CD4-positive, alpha-beta T cell treated with Interleukin-6 for 4 hours (primary cell): Measurements from ENCODE around the gene SDF2.
"Not testable (repeated sequence)": the region's sequence is repeated elsewhere in the genome, so short reads cannot be mapped to it uniquely, and the experiment has no call there.

Source experiments
- DNase-seq: peaks from one replicate; pipeline ENCODE4 v3.0.0-alpha.2; 2020; ENCODE audit warnings: mixed read lengths

SDF2 gene

DNA sequence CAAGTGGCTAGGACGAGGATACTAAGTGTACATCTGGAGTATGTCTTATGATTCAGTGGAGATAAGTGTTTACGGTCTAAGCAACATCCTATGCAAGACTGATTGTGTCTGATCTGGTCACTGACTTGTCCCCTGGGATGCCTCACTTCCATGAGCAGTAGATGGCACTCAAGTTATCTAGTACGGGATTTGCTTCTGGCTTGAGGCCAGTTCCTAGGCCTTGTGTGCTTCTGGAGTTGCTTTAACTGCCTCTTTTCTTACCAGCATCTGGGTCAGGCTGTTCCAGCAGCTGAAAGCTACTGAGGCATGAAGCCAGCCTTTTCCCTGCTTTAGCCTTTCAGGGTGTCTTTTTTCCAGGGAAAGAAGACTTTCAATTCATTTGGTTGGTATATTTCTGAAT is 23.3 kb upstream of the SDF2 start:
- no peak for DNase-seq

DNA sequence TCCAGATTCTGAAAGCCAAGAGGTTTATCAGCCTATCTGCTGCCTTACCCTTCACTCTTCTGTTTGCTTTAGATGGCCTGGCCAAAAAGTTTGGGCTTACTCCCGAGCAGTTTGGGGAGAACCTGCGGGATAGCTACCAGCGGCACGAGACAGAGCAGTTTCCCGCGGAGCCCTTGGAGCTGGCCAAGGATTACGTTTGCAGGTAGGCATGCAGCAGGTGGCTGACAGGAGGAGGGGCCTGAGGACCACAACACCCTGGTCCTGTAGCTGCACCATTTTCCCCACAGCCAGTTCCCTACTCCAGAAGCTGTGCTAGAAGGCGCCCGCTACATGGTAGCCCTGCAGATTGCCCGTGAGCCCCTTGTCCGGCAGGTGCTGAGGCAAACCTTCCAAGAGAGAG is 20.9 kb upstream of the SDF2 start:
- DNase-seq: no peak

DNA sequence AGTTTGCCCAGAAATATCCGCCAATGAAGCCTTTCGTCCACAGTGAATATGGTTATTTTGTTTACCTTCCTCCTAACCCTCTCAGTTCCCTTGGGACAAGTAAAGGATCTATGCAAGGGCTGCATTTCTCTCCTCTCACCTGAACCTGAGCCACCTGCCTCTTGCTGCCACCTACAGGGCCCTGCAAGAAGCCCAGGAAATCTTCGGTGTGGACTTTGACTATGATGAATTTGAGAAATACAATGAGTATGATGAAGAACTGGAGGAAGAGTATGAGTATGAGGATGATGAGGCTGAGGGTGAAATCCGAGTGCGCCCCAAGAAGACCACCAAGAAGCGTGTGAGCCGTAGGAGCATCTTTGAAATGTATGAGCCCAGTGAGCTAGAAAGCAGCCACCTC is 14.3 kb upstream of the SDF2 start:
- DNase-seq: peak; percentile 7

DNA sequence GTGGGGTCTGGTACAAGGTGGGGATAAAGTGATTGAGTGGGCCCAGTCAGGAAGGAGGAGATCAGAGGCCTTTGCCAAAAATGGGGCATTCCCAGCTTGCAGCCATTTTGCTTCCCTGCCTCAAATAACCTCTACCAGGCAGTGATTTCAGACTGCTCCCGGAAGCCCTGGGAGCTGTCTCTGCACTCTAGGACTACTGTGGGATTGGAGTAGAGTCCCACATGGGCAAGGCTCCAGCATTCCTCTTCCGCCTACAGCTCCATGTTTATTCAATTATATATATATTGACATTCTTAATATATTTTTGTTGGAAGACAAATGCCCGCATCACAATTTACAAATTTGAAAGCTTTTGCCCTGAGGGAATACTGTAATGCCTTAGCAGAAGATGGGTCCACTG is 13.8 kb upstream of the SDF2 start:
- DNase-seq: no peak

DNA sequence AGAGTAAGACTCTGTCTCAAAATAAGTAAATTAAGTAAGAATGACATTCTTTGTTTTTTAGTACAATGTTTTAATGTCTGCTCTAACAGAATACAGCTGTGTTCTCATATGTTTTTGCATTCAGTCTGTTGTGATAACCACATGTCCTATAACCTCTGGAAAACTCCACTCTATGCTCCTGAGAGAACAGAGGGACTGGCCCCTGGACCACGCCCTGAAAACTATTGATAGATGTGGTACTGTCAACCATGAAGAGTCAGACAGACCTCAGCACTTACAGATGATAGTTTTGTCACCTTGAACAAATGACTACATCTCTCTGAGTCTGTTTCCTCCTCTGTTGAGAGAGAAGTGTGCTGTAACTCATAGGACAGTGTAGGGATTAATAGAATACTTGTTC is 8.2 kb upstream of the SDF2 start:
- no peak for DNase-seq

DNA sequence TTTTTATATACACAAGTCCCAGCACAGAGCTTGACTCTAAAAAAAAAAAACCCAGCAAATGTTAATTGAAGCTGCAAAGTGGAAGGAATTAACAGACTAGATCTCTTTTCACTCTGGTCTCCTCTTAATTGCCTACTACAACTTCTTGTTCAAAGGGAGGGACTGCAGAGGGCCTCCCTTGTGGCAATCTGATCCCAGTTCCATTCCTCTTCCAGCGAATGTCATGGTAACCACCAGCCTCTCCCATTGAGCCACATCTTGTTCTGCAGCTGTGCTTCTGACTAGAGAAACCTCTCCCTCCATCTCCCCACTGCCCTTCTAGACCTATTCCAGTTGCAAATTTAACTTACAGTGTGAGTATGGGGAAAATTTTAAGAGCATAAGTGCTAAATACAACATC is 6.2 kb upstream of the SDF2 start:
- no peak for DNase-seq

DNA sequence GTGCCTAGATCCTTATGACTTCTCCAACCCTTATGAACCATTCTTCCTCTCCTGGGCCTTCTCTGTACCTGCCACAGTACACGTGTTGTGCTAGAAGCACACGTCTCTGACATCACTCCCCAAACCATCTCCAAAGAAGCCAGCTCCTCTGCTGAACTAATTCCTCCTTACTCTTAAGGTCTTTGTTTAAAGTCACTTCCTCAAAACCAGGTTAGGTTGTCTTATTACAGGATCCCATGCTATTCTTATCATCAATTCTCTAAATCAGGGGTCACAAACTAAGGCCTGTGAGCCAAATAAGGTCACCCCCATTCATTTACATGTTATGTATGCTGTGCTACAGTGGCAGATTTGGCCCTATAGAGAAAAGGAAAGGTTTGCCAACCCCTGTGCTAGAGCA is 4.3 kb upstream of the SDF2 start:
- DNase-seq: no peak

DNA sequence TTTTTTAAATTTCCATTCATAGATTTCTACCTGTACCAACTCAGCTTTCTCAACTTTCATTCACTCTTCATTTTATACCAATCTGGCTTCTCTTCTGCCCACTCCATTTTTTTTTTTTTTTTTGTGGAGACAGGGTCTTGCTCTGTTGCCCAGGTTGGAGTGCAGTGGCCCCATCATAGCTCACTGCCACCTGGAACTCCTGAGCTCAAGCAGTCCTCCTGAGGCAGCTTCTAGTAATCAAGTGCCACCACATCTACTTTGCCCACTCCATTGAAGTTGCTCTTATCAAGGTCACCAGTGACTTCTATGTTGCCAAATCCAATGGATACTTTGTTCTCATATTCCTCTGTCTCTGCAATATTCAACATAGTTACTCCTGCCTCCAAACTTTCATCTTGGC is 2.0 kb upstream of the SDF2 start:
- DNase-seq: no peak

DNA sequence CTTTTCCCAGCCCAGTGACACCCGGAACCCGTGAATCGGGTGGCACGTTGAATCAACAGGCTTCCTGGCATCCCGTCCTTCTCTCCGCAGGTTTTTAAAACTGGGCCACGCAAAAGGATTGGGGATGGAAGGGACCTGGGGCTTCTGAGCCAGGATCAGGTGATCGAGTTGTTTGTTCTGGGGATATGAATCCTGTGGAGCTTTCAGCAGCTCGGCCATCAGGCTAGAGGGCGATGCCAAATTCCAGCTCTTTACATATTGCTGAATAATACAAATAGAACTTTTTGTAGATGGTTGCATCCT is 772 bp upstream of the SDF2 start:
- DNase-seq: no peak

DNA sequence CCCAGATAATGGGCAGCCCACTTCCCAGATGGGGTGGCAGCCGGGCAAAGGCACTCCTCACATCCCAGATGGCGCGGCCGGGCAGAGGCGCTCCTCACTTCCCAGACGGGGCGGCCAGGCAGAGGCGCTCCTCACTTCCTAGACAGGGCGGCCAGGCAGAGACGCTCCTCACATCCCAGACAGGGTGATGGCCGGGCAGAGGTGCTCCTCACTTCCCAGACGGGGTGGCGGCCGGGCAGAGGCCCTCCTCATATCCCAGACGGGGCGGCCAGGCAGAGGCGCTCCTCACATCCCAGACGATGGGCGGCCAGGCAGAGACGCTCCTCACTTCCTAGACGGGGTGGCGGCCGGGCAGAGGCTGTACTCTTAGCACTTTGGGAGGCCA is 2.2 kb downstream of the SDF2 start:
- DNase-seq: not testable (repeated sequence)

DNA sequence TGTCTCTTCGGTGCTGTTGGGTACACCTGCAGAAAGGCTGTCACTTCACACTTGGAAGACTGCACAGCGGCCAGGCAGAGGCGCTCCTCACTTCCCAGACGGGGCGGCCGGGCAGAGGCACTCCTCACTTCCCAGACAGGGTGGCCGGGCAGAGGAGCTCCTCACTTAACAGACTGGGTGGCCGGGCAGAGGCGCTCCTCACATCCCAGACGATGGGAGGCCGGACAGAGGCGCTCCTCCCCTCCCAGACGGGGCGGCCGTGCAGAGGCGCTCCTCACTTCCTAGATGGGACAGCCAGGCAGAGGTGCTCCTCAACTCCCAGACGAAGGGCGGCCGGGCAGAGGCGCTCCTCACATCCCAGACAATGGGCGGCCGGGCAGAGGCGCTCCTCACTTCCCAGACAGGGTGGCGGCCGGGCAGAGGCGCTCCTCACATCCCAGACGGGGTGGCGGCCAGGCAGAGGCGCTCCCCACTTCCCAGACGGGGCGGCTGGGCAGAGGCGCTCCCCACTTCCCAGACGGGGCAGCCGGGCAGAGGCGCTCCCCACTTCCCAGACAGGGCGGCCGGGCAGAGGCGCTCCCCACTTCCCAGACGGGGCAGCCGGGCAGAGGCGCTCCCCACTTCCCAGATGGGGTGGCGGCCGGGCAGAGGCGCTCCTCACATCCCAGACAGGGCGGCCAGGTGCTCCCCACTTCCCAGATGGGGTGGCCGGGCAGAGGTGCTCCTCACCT is 2.8 kb downstream of the SDF2 start:
- not testable (repeated sequence) for DNase-seq

DNA sequence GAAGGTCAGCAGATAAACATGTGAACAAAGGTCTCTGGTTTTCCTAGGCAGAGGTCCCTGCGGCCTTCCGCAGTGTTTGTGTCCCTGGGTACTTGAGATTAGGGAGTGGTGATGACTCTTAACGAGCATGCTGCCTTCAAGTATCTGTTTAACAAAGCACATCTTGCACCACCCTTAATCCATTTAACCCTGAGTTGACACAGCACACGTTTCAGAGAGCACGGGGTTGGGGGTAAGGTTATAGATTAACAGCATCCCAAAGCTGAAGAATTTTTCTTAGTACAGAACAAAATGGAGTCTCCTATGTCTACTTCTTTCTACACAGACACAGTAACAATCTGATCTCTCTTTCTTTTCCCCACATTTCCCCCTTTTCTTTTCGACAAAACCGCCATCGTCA is 3.4 kb downstream of the SDF2 start:
- not testable (repeated sequence) for DNase-seq

DNA sequence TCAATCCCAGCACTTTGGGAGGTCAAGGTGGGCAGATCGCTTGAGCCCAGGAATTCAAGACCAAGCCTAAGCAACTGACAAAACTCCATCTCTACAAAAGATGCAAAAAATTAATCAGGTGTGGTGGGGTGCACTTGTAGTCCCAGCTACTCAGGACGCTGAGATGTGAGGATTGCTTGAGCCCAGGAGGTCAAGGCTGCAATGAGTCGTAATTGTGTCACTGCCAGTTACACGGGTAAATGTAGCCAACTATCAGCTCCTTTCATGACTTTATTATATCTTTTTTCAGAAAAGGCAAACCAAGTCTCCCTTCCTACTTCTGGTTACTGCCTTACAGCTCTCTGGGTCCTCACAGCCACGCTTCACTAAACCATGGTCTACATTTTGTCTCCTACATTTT is 4.0 kb downstream of the SDF2 start:
- DNase-seq: no peak

DNA sequence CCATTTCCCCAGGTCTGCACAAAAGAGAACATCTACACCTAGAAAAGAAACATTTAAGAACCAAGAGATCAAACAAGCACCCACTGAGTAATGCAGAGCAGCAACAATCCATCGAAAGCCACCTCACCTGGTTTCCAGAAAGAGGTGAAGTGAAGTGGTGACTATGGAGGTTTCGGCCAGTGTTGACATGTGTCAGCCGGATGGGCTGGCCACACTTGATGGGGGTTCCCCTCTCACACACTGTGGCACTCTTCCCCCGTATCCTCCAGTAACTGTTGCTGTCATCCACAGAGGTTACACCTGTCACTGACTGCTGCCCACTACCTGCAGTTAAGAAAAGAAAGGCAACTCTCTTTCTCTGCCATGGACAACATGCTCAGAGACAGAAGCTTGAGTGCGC is 6.5 kb downstream of the SDF2 start:
- DNase-seq: no peak

DNA sequence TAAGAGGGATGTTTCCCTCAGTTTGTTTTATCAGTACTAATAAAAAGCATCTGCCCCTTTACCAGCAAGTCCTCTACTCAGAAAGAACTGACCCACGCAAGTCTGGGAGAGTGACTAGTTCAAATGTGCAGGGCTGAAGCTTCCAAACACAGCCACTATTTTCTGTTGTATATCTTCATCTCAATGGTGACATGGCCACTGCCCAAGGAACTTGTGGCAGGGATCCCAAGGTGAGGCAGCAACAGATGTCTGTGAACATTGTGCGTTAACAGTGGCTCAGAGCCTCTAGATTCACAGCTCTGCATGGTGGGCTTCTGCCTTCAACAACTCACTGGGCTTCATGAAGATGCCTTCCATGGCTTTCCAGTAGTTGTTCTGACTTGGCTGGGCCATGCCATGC is 13.0 kb downstream of the SDF2 start:
- no peak for DNase-seq

DNA sequence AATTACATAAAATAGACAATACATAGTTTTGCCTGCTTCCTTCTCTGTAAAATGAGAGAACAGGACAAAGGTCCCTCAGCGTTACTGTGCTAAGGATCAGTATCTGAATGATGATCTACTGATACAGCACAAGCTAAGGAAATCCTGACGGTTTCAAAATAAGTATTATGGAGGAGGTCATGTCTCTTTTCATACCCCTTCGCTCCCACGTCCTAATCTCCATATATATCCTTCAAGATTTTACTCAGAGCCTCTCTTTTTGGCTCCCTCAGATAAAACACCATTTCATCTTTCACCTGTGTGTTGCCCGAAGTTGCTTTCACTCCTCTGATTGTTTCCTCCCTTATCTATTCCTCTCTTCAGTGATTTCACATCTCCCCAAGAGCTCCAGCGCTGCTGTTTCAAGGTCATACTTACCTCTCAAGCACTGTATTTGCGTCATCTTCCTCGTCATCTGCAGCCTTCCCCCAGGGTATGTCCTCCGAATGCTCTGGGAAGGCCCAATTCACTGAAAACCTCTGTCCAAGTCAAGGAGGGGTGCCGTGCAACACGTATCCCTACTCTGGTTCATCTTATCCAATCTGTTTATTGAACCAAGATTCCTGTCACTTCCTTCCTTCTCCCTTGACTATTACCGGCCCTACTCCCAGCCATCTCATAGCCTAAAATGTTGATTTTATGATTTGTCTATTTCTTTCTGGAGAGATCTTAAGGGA is 15.5 kb downstream of the SDF2 start:
- peak; percentile 4 for DNase-seq

DNA sequence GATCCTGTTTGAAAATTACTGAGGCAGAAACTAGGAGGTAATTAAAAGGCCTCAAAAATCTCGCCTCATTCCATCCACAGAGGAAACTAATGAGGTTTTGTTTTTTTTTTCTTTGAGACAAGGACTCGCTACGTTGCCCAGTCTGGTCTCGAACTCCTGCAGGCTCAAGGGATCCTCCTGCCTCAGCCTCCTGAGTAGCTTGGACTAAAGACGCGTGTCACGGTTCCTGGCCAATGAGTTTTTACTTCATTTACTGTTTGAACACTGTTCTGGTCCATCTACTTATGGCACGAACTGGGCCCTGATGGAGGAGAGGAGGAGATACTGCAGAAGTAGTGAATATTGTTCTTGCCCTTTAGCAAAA is 16.1 kb downstream of the SDF2 start:
- no peak for DNase-seq

DNA sequence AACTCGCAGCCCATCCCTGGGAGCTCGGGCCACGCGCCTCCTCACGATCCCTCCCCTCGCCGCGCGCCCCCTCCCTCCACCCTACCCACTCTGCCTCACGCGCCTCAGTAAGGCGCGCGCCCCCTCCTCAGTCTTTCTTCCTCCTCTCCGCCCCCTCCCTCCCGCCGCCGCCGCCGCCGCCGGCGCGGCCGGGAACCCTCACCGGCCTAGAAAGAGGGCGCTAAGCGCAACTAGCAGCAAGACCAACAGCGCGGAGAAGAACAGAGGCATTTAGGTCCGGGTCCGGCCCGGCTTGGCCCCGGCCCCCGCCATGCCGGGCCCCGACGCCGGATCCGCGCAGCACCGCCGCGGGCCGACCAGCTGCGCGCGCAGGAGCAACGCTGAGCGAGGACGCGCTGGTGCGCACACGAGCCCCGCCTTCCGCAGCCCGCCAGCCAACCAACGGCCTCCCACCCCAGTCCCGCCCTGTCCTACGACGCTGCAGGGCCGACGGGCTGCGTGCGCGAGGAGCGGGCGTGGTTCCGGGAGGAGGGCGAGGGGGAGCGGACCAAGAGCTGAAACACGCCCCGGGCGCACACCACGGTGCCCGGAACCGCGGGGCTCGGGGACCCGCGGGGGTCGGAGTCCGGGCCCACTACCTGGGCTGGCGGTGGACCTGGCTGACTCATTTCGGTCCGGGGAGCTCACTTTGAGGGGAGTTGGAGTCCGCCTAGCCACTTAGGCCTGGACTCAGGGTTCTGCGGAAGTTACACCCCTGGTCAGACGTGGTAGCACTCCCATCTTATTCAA is 16.7 kb downstream of the SDF2 start, which contains the start of gene BLTP2:
BLTP2 (minus strand) TSS at position 372 of the 789 bp plus-strand sequence; CDS start at position 270, 102 bp downstream.
- DNase-seq: peak; percentile 96

DNA sequence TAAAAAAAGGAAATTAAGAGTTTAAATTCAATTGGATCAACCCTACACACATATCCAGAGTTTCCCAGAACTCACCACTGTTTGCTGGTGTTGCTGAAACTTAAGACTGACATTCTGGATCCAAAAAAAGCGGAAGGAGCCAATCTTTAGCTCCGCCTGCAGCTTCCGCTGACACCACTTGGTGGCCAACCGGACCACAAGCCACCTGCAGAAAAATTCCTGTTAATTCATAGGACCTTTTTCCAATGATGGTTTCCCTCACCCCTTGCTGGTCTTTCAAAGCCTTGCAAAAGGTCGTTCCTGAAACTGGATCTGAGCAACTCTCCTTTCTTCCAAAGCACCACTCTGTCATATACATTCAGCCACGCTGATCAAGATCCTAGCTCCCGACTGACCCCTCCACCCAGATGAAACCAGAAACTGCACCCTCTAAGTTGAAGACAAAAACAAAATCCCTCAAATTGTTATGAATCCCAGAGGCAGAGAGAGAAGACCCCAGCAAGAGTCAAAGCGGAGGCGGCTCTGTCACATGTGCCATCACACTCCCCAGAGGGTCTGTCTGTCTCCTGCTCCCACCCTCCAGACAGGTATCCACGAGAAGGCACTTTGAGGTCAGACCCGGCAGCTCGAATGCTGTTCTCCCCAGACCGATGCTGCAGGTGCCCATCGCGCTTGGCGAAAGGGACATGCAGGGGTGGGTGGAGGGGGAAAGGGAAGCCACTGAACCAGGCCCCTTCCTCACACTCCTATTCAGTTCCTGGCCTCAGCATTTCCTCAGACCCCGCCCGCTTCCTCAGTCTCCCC is 17.5 kb downstream of the SDF2 start:
- DNase-seq: peak; percentile 19

DNA sequence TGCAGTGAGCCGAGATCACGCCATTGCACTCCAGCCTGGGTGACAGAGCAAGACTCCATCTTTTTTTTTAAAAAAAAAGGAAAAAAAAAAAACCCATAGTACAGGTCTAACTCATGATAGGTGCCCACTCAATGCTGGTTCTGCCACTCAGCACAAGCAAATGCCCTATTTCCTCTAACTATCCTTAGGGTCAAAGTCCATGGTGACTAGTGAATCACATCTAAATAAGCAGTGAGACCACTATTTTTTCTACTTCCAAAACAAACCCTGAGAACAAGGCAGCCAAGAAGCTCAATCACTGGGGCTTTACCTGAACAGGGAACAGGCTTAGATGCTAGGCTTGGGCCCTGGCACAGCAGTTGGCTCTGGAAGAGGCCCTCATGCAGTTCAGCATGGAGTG is 20.1 kb downstream of the SDF2 start:
- no peak for DNase-seq

DNA sequence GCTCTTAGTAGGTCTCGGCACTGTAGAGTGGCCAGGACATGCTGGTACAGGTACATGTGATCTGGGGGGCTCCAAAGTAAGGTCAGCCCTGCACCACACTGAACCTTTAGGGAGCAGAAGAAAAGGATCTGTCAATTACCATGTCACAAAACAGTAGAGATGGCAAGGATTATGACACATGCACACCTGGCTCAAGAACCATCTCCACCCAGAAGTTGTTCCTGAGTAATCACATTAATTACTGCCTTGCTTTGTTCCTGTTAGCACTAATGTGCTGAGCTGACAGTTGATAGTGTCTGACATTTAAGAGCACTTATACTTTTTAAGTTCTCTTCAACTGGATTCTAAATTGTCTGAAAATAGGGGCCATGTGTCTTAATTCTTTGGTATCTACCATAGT is 26.2 kb downstream of the SDF2 start:
- DNase-seq: no peak

DNA sequence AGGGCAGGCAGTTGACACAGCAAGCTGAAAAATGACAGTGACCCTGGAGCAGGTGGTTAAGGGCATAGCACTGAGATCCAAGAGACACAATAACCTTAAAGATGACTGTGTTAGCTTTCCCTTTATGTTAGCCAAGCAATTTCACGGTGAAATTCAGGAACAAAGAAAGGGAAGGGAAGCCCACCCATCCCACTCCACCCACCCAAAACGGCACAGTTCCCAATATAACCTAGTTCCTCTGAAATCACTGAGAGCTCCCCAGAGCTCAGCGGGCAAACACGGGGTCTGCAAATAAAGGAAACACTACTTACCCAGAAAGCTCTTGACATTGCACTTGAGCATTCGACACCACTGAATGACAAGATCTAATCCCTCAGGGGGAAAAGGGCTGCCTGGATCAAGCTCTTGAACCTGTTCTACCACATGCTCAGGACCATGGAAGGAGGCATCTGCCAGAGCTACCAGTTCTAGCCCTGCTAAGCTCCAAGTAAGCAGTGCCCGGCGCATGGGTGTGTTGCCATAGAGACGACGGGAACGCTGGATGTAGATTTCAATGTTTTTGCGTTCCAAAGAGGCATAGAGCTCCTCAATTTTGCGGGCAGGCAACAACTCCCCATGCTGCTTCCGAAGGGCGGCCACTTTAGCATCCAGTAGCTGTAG is 27.4 kb downstream of the SDF2 start:
- DNase-seq: no peak

DNA sequence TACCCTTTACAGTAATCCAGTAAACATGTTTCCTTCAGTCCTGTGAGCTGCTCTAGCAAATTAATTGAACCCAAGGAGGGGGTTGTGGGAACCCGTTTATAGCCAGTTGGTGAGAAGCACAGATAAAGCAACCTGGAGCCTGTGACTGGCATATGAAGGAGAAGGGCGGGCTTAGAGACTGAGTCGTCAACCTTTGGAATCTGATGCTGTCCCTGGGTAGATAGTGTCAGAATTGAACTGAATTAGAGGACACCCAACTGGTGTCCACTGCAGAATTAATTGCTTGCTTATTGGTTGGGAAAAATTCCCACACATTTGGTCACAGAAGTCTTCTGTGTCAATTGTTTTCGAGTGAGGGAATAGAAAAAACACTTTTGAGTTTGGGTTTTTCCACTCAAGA is 34.9 kb downstream of the SDF2 start:
- DNase-seq: no peak
